ENCODE measurements around the gene IDH3A.

- TF ChIP-seq CTCF (conservative IDR thresholded peaks at IDR 0.05) = no peak
- TF ChIP-seq ZFX (IDR thresholded peaks at IDR 0.05) = no peak
These were observed 18.2 kb downstream of the IDH3A start for GRCh38 chr15:78167227-78167888.
